ENCODE results near the gene MAT1A. TPM values are rescaled to one million over a fixed set of nuclear protein-coding genes. Genes with fewer than 3 reads are reported as not detected.
"Not testable (repeated sequence)": the region's sequence is repeated elsewhere in the genome, so short reads cannot be mapped to it uniquely, and the experiment has no call there.

Gene MAT1A
- total RNA-seq, 1 donor from 2014 or later, result 0.11 TPM

DNA sequence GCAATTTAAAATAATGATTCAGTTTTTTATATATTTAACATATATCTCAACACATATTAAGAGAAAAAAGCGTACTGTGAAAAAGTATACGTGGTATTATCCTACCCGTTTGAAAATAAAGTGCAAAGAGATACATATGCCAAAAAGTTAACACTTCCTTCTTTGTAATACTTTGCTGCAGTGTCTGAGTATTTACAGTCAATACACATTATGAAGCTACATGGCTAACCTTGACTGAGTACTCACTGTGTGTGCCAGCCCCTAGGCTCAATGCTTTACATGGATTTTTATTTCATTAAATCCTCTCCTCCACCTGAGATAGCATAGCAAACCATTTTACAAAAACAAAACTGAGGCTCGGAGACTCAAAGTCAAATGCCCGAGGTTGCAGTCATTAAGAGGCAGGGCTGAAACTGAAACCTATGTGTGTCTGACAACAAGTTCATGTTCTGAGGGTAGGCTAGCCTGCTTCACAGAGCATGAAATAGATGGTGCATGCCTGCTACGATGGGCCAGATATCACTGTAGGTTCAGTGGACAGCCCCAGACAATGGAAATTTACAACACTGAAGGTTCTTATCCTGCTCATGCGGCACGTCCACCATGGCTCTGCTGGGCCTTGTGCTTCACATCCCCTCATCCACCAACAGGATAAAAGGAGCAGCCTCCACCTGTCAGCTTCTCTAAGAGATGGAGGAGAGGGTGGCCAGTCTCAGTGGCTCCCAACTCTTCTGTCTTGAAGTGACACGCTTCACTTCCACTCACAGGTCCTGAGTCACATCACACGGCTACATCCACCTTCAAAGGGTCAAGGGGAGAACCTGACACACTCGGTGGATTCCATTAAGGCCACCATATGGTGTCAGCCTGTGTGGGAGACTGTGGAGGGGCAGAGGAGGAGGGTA lies 54.9 kb downstream of the MAT1A start:
- H3K36me3 Mint-ChIP-seq (ENCODE audit: low read depth, unreplicated experiment); H3K27ac ChIP-seq (ENCODE audit: low read depth, low read length); H3K79me2 ChIP-seq (ENCODE audit: insufficient read depth, low read length); H3K9ac ChIP-seq (ENCODE audit: low read length); H2AFZ ChIP-seq (ENCODE audit: low read depth, low read length); H3K27me3 ChIP-seq (ENCODE audit: insufficient read depth, low read length); H3K27ac Mint-ChIP-seq (ENCODE audit: unreplicated experiment); H3K4me3 Mint-ChIP-seq (ENCODE audit: unreplicated experiment); H3K36me3 ChIP-seq (ENCODE audit: insufficient read depth, low read length); DNase-seq (ENCODE audit: low read depth); H3K4me1 Mint-ChIP-seq (ENCODE audit: low read depth, unreplicated experiment); H3K9me3 Mint-ChIP-seq (ENCODE audit: unreplicated experiment); H4K20me1 ChIP-seq (ENCODE audit: insufficient read depth, low read length); H3K27me3 Mint-ChIP-seq (ENCODE audit: low read depth, unreplicated experiment); FAIRE-seq; H3K9me3 ChIP-seq (ENCODE audit: insufficient read depth, low read depth, low read length); H3K4me3 ChIP-seq (ENCODE audit: insufficient read depth, low read depth, low read length); H3K4me1 ChIP-seq (ENCODE audit: insufficient read depth, low read length); H3K4me2 ChIP-seq (ENCODE audit: low read length): not testable (repeated sequence)

DNA sequence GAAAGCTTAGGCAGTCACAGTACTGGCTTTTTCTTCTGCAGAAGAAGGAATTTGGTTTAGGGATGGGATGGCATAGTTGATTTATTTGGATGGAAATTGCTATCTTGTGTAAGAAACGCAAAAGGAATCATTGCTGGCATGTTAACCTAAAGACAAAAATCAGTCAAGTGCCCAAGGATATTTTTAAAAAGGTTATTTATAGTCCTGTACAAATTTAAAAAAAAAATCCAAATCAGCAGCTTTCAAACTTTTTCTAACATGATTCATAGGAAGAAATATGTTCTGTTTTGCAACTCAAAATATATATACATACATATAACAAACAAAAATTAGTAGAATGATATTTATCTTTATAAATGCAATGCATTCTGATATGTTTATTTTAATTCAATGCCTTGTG lies 55.6 kb downstream of the MAT1A start:
- not testable (repeated sequence) for H3K27ac Mint-ChIP-seq (ENCODE audit: unreplicated experiment); H3K9ac ChIP-seq (ENCODE audit: low read length); H3K4me1 ChIP-seq (ENCODE audit: insufficient read depth, low read length); H3K9me3 ChIP-seq (ENCODE audit: insufficient read depth, low read depth, low read length); H3K4me2 ChIP-seq (ENCODE audit: low read length); H3K4me3 ChIP-seq (ENCODE audit: insufficient read depth, low read depth, low read length); H3K36me3 ChIP-seq (ENCODE audit: insufficient read depth, low read length); H3K36me3 Mint-ChIP-seq (ENCODE audit: low read depth, unreplicated experiment); H3K79me2 ChIP-seq (ENCODE audit: insufficient read depth, low read length); H3K4me3 Mint-ChIP-seq (ENCODE audit: unreplicated experiment); DNase-seq (ENCODE audit: low read depth); H2AFZ ChIP-seq (ENCODE audit: low read depth, low read length); H3K4me1 Mint-ChIP-seq (ENCODE audit: low read depth, unreplicated experiment); FAIRE-seq; H4K20me1 ChIP-seq (ENCODE audit: insufficient read depth, low read length); H3K27me3 ChIP-seq (ENCODE audit: insufficient read depth, low read length); H3K27me3 Mint-ChIP-seq (ENCODE audit: low read depth, unreplicated experiment); H3K9me3 Mint-ChIP-seq (ENCODE audit: unreplicated experiment); H3K27ac ChIP-seq (ENCODE audit: low read depth, low read length)

DNA sequence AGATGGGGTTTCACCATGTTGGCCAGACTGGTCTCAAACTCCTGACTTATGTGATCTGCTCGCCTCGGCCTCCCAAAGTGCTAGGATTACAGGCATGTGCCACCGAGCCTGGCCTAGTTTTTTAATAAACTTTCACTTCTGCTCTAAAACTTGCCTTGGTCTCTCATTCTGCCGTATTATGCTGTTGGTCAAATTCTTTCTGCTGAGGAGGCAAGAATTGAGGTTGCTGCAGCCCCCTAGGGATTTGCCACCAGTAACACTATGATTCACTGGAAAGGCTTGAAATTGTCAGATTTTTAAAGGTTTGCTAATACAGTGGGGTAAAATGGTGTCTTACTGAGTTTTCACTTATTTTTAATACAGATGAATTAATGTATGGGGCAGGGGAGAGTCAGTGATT lies 62.7 kb downstream of the MAT1A start:
- H3K4me1 Mint-ChIP-seq (ENCODE audit: low read depth, unreplicated experiment); H3K27me3 Mint-ChIP-seq (ENCODE audit: low read depth, unreplicated experiment); H4K20me1 ChIP-seq (ENCODE audit: insufficient read depth, low read length); H3K36me3 Mint-ChIP-seq (ENCODE audit: low read depth, unreplicated experiment); H3K27ac ChIP-seq (ENCODE audit: low read depth, low read length); H3K4me1 ChIP-seq (ENCODE audit: insufficient read depth, low read length); H3K27me3 ChIP-seq (ENCODE audit: insufficient read depth, low read length); H3K9ac ChIP-seq (ENCODE audit: low read length); H3K4me2 ChIP-seq (ENCODE audit: low read length); DNase-seq (ENCODE audit: low read depth); H3K4me3 ChIP-seq (ENCODE audit: insufficient read depth, low read depth, low read length); H3K36me3 ChIP-seq (ENCODE audit: insufficient read depth, low read length); H3K9me3 ChIP-seq (ENCODE audit: insufficient read depth, low read depth, low read length); H3K4me3 Mint-ChIP-seq (ENCODE audit: unreplicated experiment); H3K79me2 ChIP-seq (ENCODE audit: insufficient read depth, low read length); H3K9me3 Mint-ChIP-seq (ENCODE audit: unreplicated experiment); H2AFZ ChIP-seq (ENCODE audit: low read depth, low read length); FAIRE-seq: not testable (repeated sequence)
- H3K27ac Mint-ChIP-seq (ENCODE audit: unreplicated experiment), result peak overlapping the region; percentile 10

DNA sequence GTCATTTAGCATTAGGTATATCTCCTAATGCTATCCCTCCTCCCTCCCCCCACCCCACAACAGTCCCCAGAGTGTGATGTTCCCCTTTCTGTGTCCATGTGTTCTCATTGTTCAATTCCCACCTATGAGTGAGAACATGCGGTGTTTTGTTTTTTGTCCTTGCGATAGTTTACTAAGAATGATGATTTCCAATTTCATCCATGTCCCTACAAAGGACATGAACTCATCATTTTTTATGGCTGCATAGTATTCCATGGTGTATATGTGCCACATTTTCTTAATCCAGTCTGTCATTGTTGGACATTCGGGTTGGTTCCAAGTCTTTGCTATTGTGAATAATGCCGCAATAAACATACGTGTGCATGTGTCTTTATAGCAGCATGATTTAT lies 66.4 kb downstream of the MAT1A start:
- H3K9me3 ChIP-seq (ENCODE audit: insufficient read depth, low read depth, low read length); FAIRE-seq; DNase-seq (ENCODE audit: low read depth); H3K79me2 ChIP-seq (ENCODE audit: insufficient read depth, low read length); H2AFZ ChIP-seq (ENCODE audit: low read depth, low read length); H3K4me3 Mint-ChIP-seq (ENCODE audit: unreplicated experiment); H3K36me3 ChIP-seq (ENCODE audit: insufficient read depth, low read length); H3K27me3 Mint-ChIP-seq (ENCODE audit: low read depth, unreplicated experiment); H3K9me3 Mint-ChIP-seq (ENCODE audit: unreplicated experiment); H3K4me1 Mint-ChIP-seq (ENCODE audit: low read depth, unreplicated experiment); H3K27me3 ChIP-seq (ENCODE audit: insufficient read depth, low read length); H3K27ac ChIP-seq (ENCODE audit: low read depth, low read length); H3K36me3 Mint-ChIP-seq (ENCODE audit: low read depth, unreplicated experiment); H3K4me1 ChIP-seq (ENCODE audit: insufficient read depth, low read length); H3K4me2 ChIP-seq (ENCODE audit: low read length); H3K4me3 ChIP-seq (ENCODE audit: insufficient read depth, low read depth, low read length); H4K20me1 ChIP-seq (ENCODE audit: insufficient read depth, low read length); H3K27ac Mint-ChIP-seq (ENCODE audit: unreplicated experiment); H3K9ac ChIP-seq (ENCODE audit: low read length): not testable (repeated sequence)

Other genes starting within 250 kb of the MAT1A start
- 14.3 and 15.1 TPM in 2 replicates for gene TMEM254, start 211.0 kb downstream of the MAT1A start, total RNA-seq
- 1.5 and 2.3 TPM in 2 replicates for gene PLAC9, start 156.9 kb downstream of the MAT1A start, total RNA-seq
- gene ANXA11, start 84.1 kb downstream of the MAT1A start, total RNA-seq, result 102 and 122 TPM in 2 replicates
- gene DYDC1, start 67.1 kb upstream of the MAT1A start, total RNA-seq, result not detected in 2 replicates
- gene DYDC2, start 67.1 kb upstream of the MAT1A start, total RNA-seq, result not detected in 2 replicates
- 24.3 and 29.9 TPM in 2 replicates for gene PRXL2A, start 118.9 kb upstream of the MAT1A start, total RNA-seq
- gene TSPAN14, start 164.7 kb upstream of the MAT1A start, total RNA-seq, result 134 and 140 TPM in 2 replicates
- 0.07 TPM in 1 of 2 replicates, not detected in the other for gene SH2D4B, start 248.2 kb upstream of the MAT1A start, total RNA-seq